ENCODE data around the gene CRELD2.

GRCh38 chr22:49921508-49922278 is 3.3 kb downstream of the CRELD2 start:
- no peak for TF ChIP-seq POLR2AphosphoS5 (IDR thresholded peaks at IDR 0.05; ENCODE audit: borderline replicate concordance, low read depth, low read length)
- TF ChIP-seq EZH2 (IDR thresholded peaks at IDR 0.05), result no peak
- TF ChIP-seq FOXP2 (optimal IDR thresholded peaks at IDR 0.05; ENCODE audit: control extremely low read depth, extremely low read length, insufficient read depth), result no peak

Measured in SK-N-MC (cell line).